NCI-H1105 treated with DMSO at 0.1 percent for 48 hours (cell line): ENCODE results near the gene XYLT1.

Experiments used
- DNase-seq: peaks from one replicate; lab custom pipeline; 2025; lab: John Stamatoyannopoulos, UW

Gene XYLT1

GRCh38 chr16:17374668-17375255, 96.0 kb downstream of the XYLT1 start:
- DNase-seq = no peak

- DNase-seq = no peak
Measured at GRCh38 chr16:17373533-17373932, 97.2 kb downstream of the XYLT1 start.

GRCh38 chr16:17372386-17372785, 98.4 kb downstream of the XYLT1 start:
- no peak for DNase-seq

- DNase-seq = no peak
Measured at GRCh38 chr16:17371299-17371698, 99.5 kb downstream of the XYLT1 start.

- DNase-seq = no peak
Measured at GRCh38 chr16:17370731-17371285, 100.0 kb downstream of the XYLT1 start.

- no peak for DNase-seq
Measured at GRCh38 chr16:17370223-17370707, 100.5 kb downstream of the XYLT1 start.

GRCh38 chr16:17369421-17370222, 101.1 kb downstream of the XYLT1 start:
- DNase-seq = no peak

- DNase-seq = no peak
Measured at GRCh38 chr16:17368951-17369350, 101.8 kb downstream of the XYLT1 start.

GRCh38 chr16:17368446-17368845, 102.3 kb downstream of the XYLT1 start:
- no peak for DNase-seq

- no peak for DNase-seq
Measured at GRCh38 chr16:17367923-17368322, 102.8 kb downstream of the XYLT1 start.

GRCh38 chr16:17367036-17367435, 103.7 kb downstream of the XYLT1 start:
- no peak for DNase-seq

- DNase-seq = no peak
Measured at GRCh38 chr16:17366299-17366961, 104.3 kb downstream of the XYLT1 start.

GRCh38 chr16:17365591-17366298, 105.0 kb downstream of the XYLT1 start:
- no peak for DNase-seq

GRCh38 chr16:17365211-17365541, 105.6 kb downstream of the XYLT1 start:
- DNase-seq = no peak

GRCh38 chr16:17364319-17365210, 106.2 kb downstream of the XYLT1 start:
- no peak for DNase-seq

GRCh38 chr16:17362946-17363345, 107.8 kb downstream of the XYLT1 start:
- DNase-seq = no peak

GRCh38 chr16:17362183-17362582, 108.6 kb downstream of the XYLT1 start:
- DNase-seq = no peak

- DNase-seq = peak; percentile 3
Measured at GRCh38 chr16:17360693-17361122, 110.1 kb downstream of the XYLT1 start.

- peak; percentile 77 for DNase-seq
Measured at GRCh38 chr16:17359788-17360390, 110.9 kb downstream of the XYLT1 start.

GRCh38 chr16:17358846-17359245, 111.9 kb downstream of the XYLT1 start:
- no peak for DNase-seq

- no peak for DNase-seq
Measured at GRCh38 chr16:17358355-17358754, 112.4 kb downstream of the XYLT1 start.
